K562 (cell line): ENCODE measurements around the gene RPL15. TPM values are rescaled to one million over a fixed set of nuclear protein-coding genes. Genes with fewer than 3 reads are reported as not detected.

Experiments
- ATAC-seq: fragments of 200-7000 bp; cut with Tn5 transposase; 3 replicates; pipeline ENCODE4 v1.9.1; 2020; ENCODE audit warnings: moderate library complexity
- BruUV-seq: library from RNA; stranded (reverse); fragments of 400-500 nt; replicated peaks from 2 replicates; lab custom pipeline; 2021; lab: Mats Ljungman, UMichigan
- CTCF ChIA-PET: fragments of 300-600 bp; formaldehyde crosslinking; extraction: SDS; loops from one replicate; lab custom pipeline; 2021; ENCODE audit warnings: low intra/inter-chr PET ratio; lab: Yijun Ruan, JAX
- POLR2A ChIA-PET: fragments of 300-600, 350-650 bp; sonication (Branson Sonifier 250); formaldehyde crosslinking; extraction: SDS; loops from one replicate; lab custom pipeline; 2021; ENCODE audit warnings: antibody characterized with exemption, inconsistent platforms; lab: Yijun Ruan, JAX
- DNase-seq, 4 experiments: peaks; one replicate each; pipeline versions ENCODE4 v3.0.0 to v3.0.0-alpha.2; 2011 to 2018; ENCODE audit warnings: low spot score in 3 of 4, mixed read lengths in 3 of 4; ENCODE audit errors: extremely low read depth in 1 of 4
- FAIRE-seq: peaks from 2 replicates; lab custom pipeline; 2011; peaks lifted over from hg19 to GRCh38; lab: Jason Lieb, UNC
- H2AFZ ChIP-seq: 2 replicates; pipeline ENCODE4 v1.6.0; 2011; ENCODE audit warnings: low read depth, low read length, control low read depth, inconsistent platforms
- H3K27ac ChIP-seq: fragments of 200-600 bp; 3 replicates; pipeline ENCODE4 v1.8.0; 2011; ENCODE audit warnings: low read depth, mild to moderate bottlenecking, control low read depth, inconsistent platforms, low read length, moderate library complexity, mixed read lengths; ENCODE audit errors: extremely low read depth
- H3K27me3 ChIP-seq, 2 experiments: fragments of 300-600 bp in 1 of 2; 2 replicates in 1 of 2; 3 replicates in 1 of 2; pipeline versions ENCODE4 v1.6.0 to v1.8.0; 2011; ENCODE audit warnings: inconsistent platforms in 2 of 2, low read length in 2 of 2, mild to moderate bottlenecking in 1 of 2, mixed read lengths in 1 of 2, moderate library complexity in 1 of 2; ENCODE audit not compliant: control insufficient read depth in 2 of 2, insufficient read depth in 2 of 2
- H3K36me3 ChIP-seq: fragments of 300-600 bp; 3 replicates; pipeline ENCODE4 v1.8.0; 2011; ENCODE audit warnings: mild to moderate bottlenecking, low read length, inconsistent platforms; ENCODE audit not compliant: control insufficient read depth, insufficient read depth
- H3K4me1 ChIP-seq, 2 experiments: fragments of 200-600 bp in 1 of 2; replicated peaks in 1 of 2; 2 replicates in 1 of 2; 3 replicates in 1 of 2; pipeline versions ENCODE4 v1.5.1 to v1.8.0; 2011; ENCODE audit warnings: inconsistent platforms in 2 of 2, low read length in 2 of 2, mild to moderate bottlenecking in 1 of 2, mixed read lengths in 1 of 2, moderate library complexity in 1 of 2; ENCODE audit not compliant: control insufficient read depth in 2 of 2, insufficient read depth in 2 of 2
- H3K4me2 ChIP-seq: 2 replicates; pipeline ENCODE4 v1.6.1; 2011; ENCODE audit warnings: low read length, control low read depth, inconsistent platforms, mixed read lengths; ENCODE audit not compliant: insufficient read depth
- H3K4me3 ChIP-seq: fragments of 200-600 bp; sonication (generic), shearing (Covaris generic); 2 replicates; pipeline ENCODE4 v1.5.1; 2016; ENCODE audit warnings: control low read depth, inconsistent platforms
- H3K79me2 ChIP-seq: fragments of 200-600 bp; 3 replicates; pipeline ENCODE4 v1.8.0; 2011; ENCODE audit warnings: low read length, inconsistent platforms; ENCODE audit not compliant: control insufficient read depth, insufficient read depth
- H3K9ac ChIP-seq, 2 experiments: 2 replicates each; pipeline versions ENCODE4 v1.6.0 to v1.6.1; 2011; ENCODE audit warnings: low read depth in 2 of 2, low read length in 2 of 2, control low read depth in 1 of 2, inconsistent platforms in 1 of 2, mild to moderate bottlenecking in 1 of 2, mixed read lengths in 1 of 2; ENCODE audit not compliant: insufficient read depth in 1 of 2
- H3K9me1 ChIP-seq: one replicate; pipeline ENCODE4 v1.6.0; 2011; ENCODE audit warnings: inconsistent platforms, mild to moderate bottlenecking, low read length, moderate library complexity; ENCODE audit not compliant: control insufficient read depth, insufficient read depth
- H3K9me3 ChIP-seq: replicated peaks from 2 replicates; pipeline ENCODE4 v1.5.1; 2011; ENCODE audit warnings: low read depth, low read length, inconsistent platforms; ENCODE audit not compliant: control insufficient read depth, insufficient read depth
- H4K20me1 ChIP-seq: replicated peaks from 2 replicates; pipeline ENCODE4 v1.6.1; 2011; ENCODE audit warnings: low read length, inconsistent platforms, mixed read lengths; ENCODE audit not compliant: control insufficient read depth, insufficient read depth
- ADNP ChIP-seq: fragments of 200-800 bp; sonication (Bioruptor generic); IDR thresholded peaks from 2 replicates; pipeline ENCODE4 v1.6.1; 2016; ENCODE audit warnings: missing genetic modification characterization, missing compliant biosample characterization
- CBX8 ChIP-seq: fragments of 200-600 bp; sonication (generic); IDR thresholded peaks from 2 replicates; pipeline ENCODE4 v1.6.1; 2012; ENCODE audit warnings: borderline replicate concordance, mixed run types, low read depth, mild to moderate bottlenecking, moderate library complexity, mixed read lengths, low read length, control low read depth, inconsistent platforms; ENCODE audit not compliant: poor library complexity, severe bottlenecking; ENCODE audit errors: extremely low read depth
- EHMT2 ChIP-seq: fragments of 450-650 bp; IDR thresholded peaks from 2 replicates; pipeline ENCODE4 v1.6.1; 2018; ENCODE audit warnings: antibody characterized with exemption
- HIVEP1 ChIP-seq: fragments of 250-450 bp; sonication (Bioruptor Pico); IDR thresholded peaks from 2 replicates; pipeline ENCODE4 v1.4.0; 2020; ENCODE audit warnings: mild to moderate bottlenecking
- HLTF ChIP-seq: fragments of 450-650 bp; IDR thresholded peaks from 2 replicates; pipeline ENCODE4 v1.6.1; 2016
- JUN ChIP-seq, 2 experiments: sonication (generic) in 1 of 2; formaldehyde crosslinking in 1 of 2; IDR thresholded peaks; 2 replicates each; pipeline versions ENCODE4 v1.6.1 to v1.8.0; 2012 to 2022; ENCODE audit warnings: borderline replicate concordance in 2 of 2, mild to moderate bottlenecking in 2 of 2, improper control_type of control experiment in 1 of 2, low read depth in 1 of 2, low read length in 1 of 2, missing genetic modification reagents in 1 of 2
- RREB1 ChIP-seq: fragments of 250-450 bp; sonication (Bioruptor Pico); IDR thresholded peaks from 2 replicates; pipeline ENCODE4 v1.4.0; 2020
- SETDB1 ChIP-seq: IDR thresholded peaks from one replicate; pipeline ENCODE4 v1.6.1; 2012; ENCODE audit warnings: low read length, control low read depth, inconsistent platforms
- SREBF1 ChIP-seq: fragments of 150-350 bp; IDR thresholded peaks from 2 replicates; pipeline ENCODE4 v1.6.1; 2014; ENCODE audit warnings: antibody characterized with exemption, low read depth, low read length, borderline replicate concordance
- TSC22D4 ChIP-seq: fragments of 450-650 bp; IDR thresholded peaks from 2 replicates; pipeline ENCODE4 v1.6.1; 2016; ENCODE audit warnings: missing genetic modification characterization, missing biosample characterization, control low read depth
- ZNF174 ChIP-seq: fragments of 250-450 bp; sonication (Bioruptor Pico); IDR thresholded peaks from 2 replicates; pipeline ENCODE4 v1.4.0; 2020; ENCODE audit warnings: mild to moderate bottlenecking
- ZNF311 ChIP-seq: fragments of 250-450 bp; sonication (Bioruptor Pico); IDR thresholded peaks from 2 replicates; pipeline ENCODE4 v1.4.0; 2020; ENCODE audit warnings: mild to moderate bottlenecking, moderate library complexity
- ZNF589 ChIP-seq: fragments of 200-800 bp; sonication (Bioruptor generic); IDR thresholded peaks from 2 replicates; pipeline ENCODE4 v1.6.1; 2016; ENCODE audit warnings: low read depth, missing genetic modification characterization, missing compliant biosample characterization
- WGBS: fragments of 100-300 bp; shearing (Covaris generic); methylation state at CpG from one replicate; pipeline ENCODE4 v1.1.6; 2016; ENCODE audit warnings: low coverage, mixed read lengths; ENCODE audit not compliant: insufficient coverage; ENCODE audit errors: missing lambda C conversion rate; 5-methylcytosine and 5-hydroxymethylcytosine counted together
- in situ Hi-C: fragments of 300-500 bp; cut with MboI; formaldehyde crosslinking; loops from 4 replicates; pipeline ENCODE4 v1.15.0; 2018; ENCODE audit warnings: inconsistent platforms, mixed read lengths
- intact Hi-C: fragments of 100-400 bp; cut with micrococcal nuclease; formaldehyde crosslinking; loops from 2 replicates; pipeline ENCODE4 v1.14.2; 2022
- polyA plus RNA-seq, 8 experiments: library from polyadenylated mRNA; depleted of rRNA in 4 of 8; stranded (reverse) in 5 of 8; unstranded in 3 of 8; fragments of >200 nt; fragmentation: Nextera tagmentation in 2 of 8; fragmentation: Illumina TruSeq in 1 of 8; extraction: Ambion mirVana in 2 of 8; extraction: Trizol in 1 of 8; gene quantifications; 2 replicates each; pipeline versions ENCODE4 v1.2.1 to v1.2.3, GENCODE V29; 2011 to 2014; ENCODE audit warnings: inconsistent platforms in 1 of 8, missing spikeins in 1 of 8
- total RNA-seq, 7 experiments: library from RNA; depleted of rRNA in 6 of 7; stranded (reverse); fragments of >200 nt in 6 of 7; fragmentation: Illumina TruSeq in 2 of 7; extraction: Trizol in 2 of 7; gene quantifications; 2 replicates each; pipeline versions ENCODE4 v1.2.1 to v1.2.3, GENCODE V29; 2011 to 2021; ENCODE audit warnings: low replicate concordance in 1 of 7
- TF ChIP-seq, protein P1 (sequence below): fragments of 450-650 bp; conservative IDR thresholded peaks from 2 replicates; pipeline ENCODE4 v1.6.1; 2016; ENCODE audit warnings: missing genetic modification characterization, low read depth, mild to moderate bottlenecking, missing compliant biosample characterization, moderate library complexity

The RPL15 gene
- total and polyA plus RNA-seq, 9 of the 15 experiments (the other 6 are each of a cell fraction or from before 2014, with no cell fraction given) = 2,393 to 8,850 (median 3,928) TPM

DNA sequence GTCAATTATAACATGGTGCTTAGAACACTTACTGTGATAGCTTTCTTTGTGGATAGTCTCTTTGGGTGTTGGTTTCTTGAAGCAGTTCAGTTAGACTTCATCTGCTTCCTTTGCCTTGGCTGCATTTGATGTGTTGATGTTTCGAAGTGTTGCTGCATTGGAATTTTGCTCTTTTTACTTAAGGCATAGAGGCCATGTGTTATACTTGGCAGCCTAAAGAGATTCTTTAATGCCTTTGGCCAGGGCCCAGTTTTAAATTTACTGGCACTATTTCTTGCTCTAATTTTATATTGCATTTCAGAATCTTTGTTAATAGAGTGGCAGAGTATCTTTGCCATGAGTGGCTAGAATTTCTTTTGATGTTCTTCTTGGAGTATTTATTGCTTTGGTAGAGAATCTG is 49.4 kb downstream of the RPL15 start:
- H3K4me2 ChIP-seq = no peak overlapping the region
- no peaks in the 10 kb centered on the region for H4K20me1 ChIP-seq
- DNase-seq = no peak
- 70% methylated on average over 1 of the region's 1 CpG for WGBS
- CTCF ChIA-PET = no interaction called here
- peaks cover 3% of the 10 kb centered on the region; the same call in 1 of the 3 replicates for H3K36me3 ChIP-seq
- H3K9me1 ChIP-seq = no peaks in the 10 kb centered on the region
- ATAC-seq = no peak
- H3K79me2 ChIP-seq = no peaks in the 10 kb centered on the region
- POLR2A ChIA-PET = interaction anchor here (1.6 kb wide), 1 partner anchor 49 kb away, joined by 4 read pairs; no protein-coding TSS in a partner anchor
- H3K9ac ChIP-seq = no peak overlapping the region
- intact Hi-C loops = no loop called here
- H2AFZ ChIP-seq = no peak overlapping the region
- no peak overlapping the region for H3K27ac ChIP-seq
- no peaks in the 10 kb centered on the region for H3K4me1 ChIP-seq
- H3K27me3 ChIP-seq = no peaks in the 10 kb centered on the region
- no TSS peak for BruUV-seq
- H3K9me3 ChIP-seq = no peaks in the 10 kb centered on the region
- H3K4me3 ChIP-seq = no peak overlapping the region
- in situ Hi-C loops = no loop called here
- FAIRE-seq = no peak
- TF ChIP-seq ADNP (tag) (no peak), TSC22D4 (tag) (no peak), ZNF311 (no peak), SETDB1 (no peak), EHMT2 (no peak), HLTF (no peak), CBX8 (no peak), HIVEP1 (CRISPR knock-in tag) (no peak), JUN (IDR thresholded peaks at IDR 0.05; ENCODE audit: borderline replicate concordance, low read depth, low read length) (no peak), JUN (CRISPR knock-in tag; IDR thresholded peaks at IDR 0.05; ENCODE audit: borderline replicate concordance) (no peak), RREB1 (no peak), ZNF174 (no peak), SREBF1 (no peak), ZNF589 (CRISPR knock-in tag) (no peak)
- TF ChIP-seq, protein P1, sequence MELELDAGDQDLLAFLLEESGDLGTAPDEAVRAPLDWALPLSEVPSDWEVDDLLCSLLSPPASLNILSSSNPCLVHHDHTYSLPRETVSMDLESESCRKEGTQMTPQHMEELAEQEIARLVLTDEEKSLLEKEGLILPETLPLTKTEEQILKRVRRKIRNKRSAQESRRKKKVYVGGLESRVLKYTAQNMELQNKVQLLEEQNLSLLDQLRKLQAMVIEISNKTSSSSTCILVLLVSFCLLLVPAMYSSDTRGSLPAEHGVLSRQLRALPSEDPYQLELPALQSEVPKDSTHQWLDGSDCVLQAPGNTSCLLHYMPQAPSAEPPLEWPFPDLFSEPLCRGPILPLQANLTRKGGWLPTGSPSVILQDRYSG (tag) = no peak
